Kidney (tissue), 14 donors: ENCODE results near the gene CACNA1A. TPM values are rescaled to one million over a fixed set of nuclear protein-coding genes. Genes with fewer than 3 reads are reported as not detected.

Experiments
- DNase-seq, 5 donors: peaks; one replicate each; pipeline ENCODE4 v3.0.0-alpha.2; 2013 to 2020
- FAIRE-seq: peaks from 2 replicates; lab custom pipeline; 2012; peaks lifted over from hg19 to GRCh38; lab: Jason Lieb, UNC
- H3K27ac ChIP-seq, 2 donors: one replicate each; pipeline ENCODE4 v1.7.0; 2013; ENCODE audit warnings: low read depth in 2 of 2, low read length in 2 of 2, inconsistent platforms in 1 of 2
- H3K27me3 ChIP-seq: one replicate; pipeline ENCODE4 v1.7.1; 2013; ENCODE audit warnings: low read length, inconsistent platforms; ENCODE audit not compliant: control insufficient read depth, insufficient read depth
- H3K36me3 ChIP-seq, 3 donors: one replicate each; pipeline versions ENCODE4 v1.7.0 to v1.7.1; 2013; ENCODE audit warnings: low read length in 3 of 3, control low read depth in 1 of 3, inconsistent platforms in 1 of 3; ENCODE audit not compliant: insufficient read depth in 3 of 3, control insufficient read depth in 2 of 3
- H3K4me1 ChIP-seq, 3 donors: one replicate each; pipeline versions ENCODE4 v1.7.0 to v1.7.1; 2013; ENCODE audit warnings: low read length in 3 of 3, inconsistent platforms in 1 of 3, low read depth in 1 of 3; ENCODE audit not compliant: control insufficient read depth in 2 of 3, insufficient read depth in 2 of 3
- H3K4me3 ChIP-seq, 3 donors: one replicate each; pipeline versions ENCODE4 v1.7.0 to v1.8.1; 2013; ENCODE audit warnings: low read length in 3 of 3, control low read depth in 1 of 3, inconsistent platforms in 1 of 3
- H3K9ac ChIP-seq, 3 donors: one replicate each; pipeline versions ENCODE4 v1.7.0 to v1.7.1; 2013; ENCODE audit warnings: low read length in 3 of 3, control low read depth in 1 of 3, inconsistent platforms in 1 of 3
- H3K9me3 ChIP-seq, 3 donors: one replicate each; pipeline versions ENCODE4 v1.7.0 to v1.7.1; 2013; ENCODE audit warnings: low read length in 3 of 3, control low read depth in 1 of 3, inconsistent platforms in 1 of 3; ENCODE audit not compliant: control insufficient read depth in 2 of 3, insufficient read depth in 1 of 3
- CTCF ChIP-seq: IDR thresholded peaks from 3 replicates; pipeline ENCODE4 v1.5.1; 2012; ENCODE audit warnings: mild to moderate bottlenecking, moderate library complexity, borderline replicate concordance; ENCODE audit not compliant: insufficient read depth; ENCODE audit errors: extremely low read depth
- intact Hi-C: fragments of 100-400 bp; cut with DNase I; formaldehyde crosslinking; loops from one replicate; pipeline ENCODE4 v1.11.1; 2022
- polyA plus RNA-seq: library from polyadenylated mRNA; stranded (reverse); fragments of 350-450 nt; fragmentation: Illumina TruSeq; extraction: RNeasy Lipid Tissue Mini Kit (QIAGEN cat#74804); gene quantifications from one replicate; pipeline ENCODE4 v1.2.3, GENCODE V29; 2014; ENCODE audit warnings: low read depth, low replicate concordance; ENCODE audit not compliant: insufficient read depth
- total RNA-seq: library from RNA; stranded (reverse); fragmentation: NEBNext Ultra II Directional; extraction: Animal tissue kit (Norgen Biotek cat#: 25700); gene quantifications from one replicate; pipeline ENCODE4 v1.2.1, GENCODE V29; 2021
- donor health status: control.
- donor health status: control.
- donor health status: control.
- donor health status: control.
- donor health status: control.
- donor health status: DM: yes; HTN: yes; CAD: no.
- donor health status: Normal renal cell carcinoma (clear cell type).

The CACNA1A gene
- total and polyA plus RNA-seq, 2 donors from 2014 or later, result 0.30 to 1.7 TPM

- no peaks in the 10 kb centered on the region for H3K9me3 ChIP-seq
- H3K4me3 ChIP-seq, result no peak overlapping the region
Observed at GRCh38 chr19:13298565-13299481, 207.5 kb downstream of the CACNA1A start.

GRCh38 chr19:13297023-13297422, 209.3 kb downstream of the CACNA1A start:
- H3K36me3 ChIP-seq, result no peaks in the 10 kb centered on the region
- H3K9ac ChIP-seq, result no peak overlapping the region
- no peak for DNase-seq
- H3K27ac ChIP-seq, result no peak overlapping the region
- no peak overlapping the region for H3K4me3 ChIP-seq
- TF ChIP-seq CTCF, result no peak
- intact Hi-C loops, result no loop called here
- H3K4me1 ChIP-seq, result no peaks in the 10 kb centered on the region
- no peaks in the 10 kb centered on the region for H3K27me3 ChIP-seq
- no peak for FAIRE-seq
- no peaks in the 10 kb centered on the region for H3K9me3 ChIP-seq

More at GRCh38 chr19:13298565-13299481, 207.5 kb downstream of the CACNA1A start:
- Histone ChIP-seq H3K36me3 (no peaks in the 10 kb centered on the region), H3K27ac (no peak overlapping the region), H3K27me3 (no peaks in the 10 kb centered on the region), H3K9ac (no peak overlapping the region), H3K4me1 (no peaks in the 10 kb centered on the region)
- TF ChIP-seq CTCF, result no peak
- FAIRE-seq, result no peak
- intact Hi-C loops, result no loop called here
- peak in 1 of 5 donors; percentile 23 for DNase-seq

- no peak overlapping the region for H3K27ac ChIP-seq
- no peaks in the 10 kb centered on the region for H3K36me3 ChIP-seq
- FAIRE-seq, result no peak
- no peak overlapping the region for H3K9ac ChIP-seq
- no peak overlapping the region for H3K4me3 ChIP-seq
- TF ChIP-seq CTCF, result no peak
- H3K4me1 ChIP-seq, result no peaks in the 10 kb centered on the region
- no peaks in the 10 kb centered on the region for H3K27me3 ChIP-seq
- DNase-seq, result no peak
- no peaks in the 10 kb centered on the region for H3K9me3 ChIP-seq
- intact Hi-C loops, result no loop called here
Observed at GRCh38 chr19:13294812-13295567, 211.3 kb downstream of the CACNA1A start.
